HG03460 (cell line): ENCODE results near the gene INHA.

Experiments
- ATAC-seq: cut with Tn5 transposase; IDR thresholded peaks from one replicate; pipeline ENCODE4 v1.9.1; 2021; ENCODE audit not compliant: unreplicated experiment

The INHA gene

GRCh38 chr2:219539926-219540678 lies 32.0 kb upstream of the INHA start:
- ATAC-seq, result no peak

GRCh38 chr2:219540784-219541504 lies 31.2 kb upstream of the INHA start:
- no peak for ATAC-seq

- peak; percentile 43 for ATAC-seq
Measured at GRCh38 chr2:219541611-219542180, 30.4 kb upstream of the INHA start.

GRCh38 chr2:219542931-219543595 lies 29.0 kb upstream of the INHA start:
- peak; percentile 34 for ATAC-seq

- peak; percentile 77 for ATAC-seq
Measured at GRCh38 chr2:219543596-219544358, 28.3 kb upstream of the INHA start, which contains the start of the genes CHPF and TMEM198. CHPF (minus strand) TSS chr2:219543809; CDS start chr2:219543538, 271 bp downstream. TMEM198 (plus strand) TSS chr2:219544028; CDS start chr2:219544728, 700 bp downstream.

GRCh38 chr2:219544567-219544966 lies 27.5 kb upstream of the INHA start:
- ATAC-seq, result no peak

- ATAC-seq, result no peak
Measured at GRCh38 chr2:219545295-219545942, 26.7 kb upstream of the INHA start.

- no peak for ATAC-seq
Measured at GRCh38 chr2:219545943-219546352, 26.2 kb upstream of the INHA start.

GRCh38 chr2:219547621-219548020 lies 24.5 kb upstream of the INHA start:
- no peak for ATAC-seq

- ATAC-seq, result no peak
Measured at GRCh38 chr2:219548990-219549389, 23.1 kb upstream of the INHA start.

GRCh38 chr2:219549619-219550018 lies 22.5 kb upstream of the INHA start:
- ATAC-seq, result no peak

- peak; percentile 22 for ATAC-seq
Measured at GRCh38 chr2:219551441-219552381, 20.4 kb upstream of the INHA start.

GRCh38 chr2:219552382-219553167 lies 19.5 kb upstream of the INHA start:
- peak; percentile 91 for ATAC-seq

- ATAC-seq, result no peak
Measured at GRCh38 chr2:219553168-219553417, 19.0 kb upstream of the INHA start.

- no peak for ATAC-seq
Measured at GRCh38 chr2:219553463-219553963, 18.6 kb upstream of the INHA start.

GRCh38 chr2:219554350-219554749 lies 17.8 kb upstream of the INHA start:
- no peak for ATAC-seq

GRCh38 chr2:219555956-219556355 lies 16.2 kb upstream of the INHA start:
- ATAC-seq, result no peak

- no peak for ATAC-seq
Measured at GRCh38 chr2:219556413-219556812, 15.7 kb upstream of the INHA start.
